DMS 273 (cell line): ENCODE results near the gene ZNF479.
"Not testable (repeated sequence)": the region's sequence is repeated elsewhere in the genome, so short reads cannot be mapped to it uniquely, and the experiment has no call there.

Source experiments
- DNase-seq: peaks from one replicate; lab custom pipeline; 2025; ENCODE audit not compliant: unreplicated experiment; lab: John Stamatoyannopoulos, UW

ZNF479 gene

GRCh38 chr7:57132336-57132735 lies at the start of gene ZNF479:
ZNF479 (minus strand) TSS chr7:57132436; CDS start chr7:57132324, 112 bp downstream.
- DNase-seq, result not testable (repeated sequence)

DNA sequence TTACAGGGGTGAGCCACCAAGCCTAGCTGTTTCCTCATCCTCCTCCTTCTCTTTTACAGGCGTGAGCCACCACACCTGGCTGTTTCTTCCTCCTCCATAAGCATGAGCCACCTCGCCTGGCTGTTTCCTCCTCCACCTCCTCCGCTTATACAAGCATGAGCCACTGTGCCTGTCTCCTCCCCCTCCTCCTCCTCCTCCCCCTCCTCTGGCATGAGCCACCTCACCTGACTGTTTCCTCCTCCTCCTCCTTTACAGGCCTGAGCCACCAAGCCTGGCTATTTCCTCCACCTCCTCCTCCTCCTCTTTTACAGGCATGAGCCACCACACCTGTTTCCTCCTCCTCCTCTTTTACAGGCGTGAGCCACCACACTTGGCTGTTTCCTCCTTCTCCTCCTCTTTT lies 49.8 kb upstream of the ZNF479 start:
- no peak for DNase-seq

DNA sequence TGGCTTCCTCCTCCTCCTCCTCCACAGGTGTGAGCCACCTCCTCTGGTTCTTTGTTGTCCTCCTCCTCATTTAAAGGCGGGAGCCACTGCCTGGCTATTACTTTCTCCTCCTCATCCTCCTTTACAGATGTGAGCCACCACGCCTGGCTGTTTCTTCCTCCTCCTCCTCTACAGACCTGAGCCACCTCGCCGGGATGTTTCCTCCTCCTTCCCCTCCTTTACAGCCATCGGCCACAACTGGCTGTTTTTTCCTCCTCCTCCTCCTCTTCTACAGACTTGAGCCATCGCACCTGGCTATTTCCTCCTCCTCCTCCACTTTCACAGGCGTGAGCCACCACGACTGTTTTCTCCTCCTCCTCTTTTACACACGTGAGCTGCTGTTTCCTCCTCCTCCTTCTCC lies 49.0 kb upstream of the ZNF479 start:
- DNase-seq, result no peak

DNA sequence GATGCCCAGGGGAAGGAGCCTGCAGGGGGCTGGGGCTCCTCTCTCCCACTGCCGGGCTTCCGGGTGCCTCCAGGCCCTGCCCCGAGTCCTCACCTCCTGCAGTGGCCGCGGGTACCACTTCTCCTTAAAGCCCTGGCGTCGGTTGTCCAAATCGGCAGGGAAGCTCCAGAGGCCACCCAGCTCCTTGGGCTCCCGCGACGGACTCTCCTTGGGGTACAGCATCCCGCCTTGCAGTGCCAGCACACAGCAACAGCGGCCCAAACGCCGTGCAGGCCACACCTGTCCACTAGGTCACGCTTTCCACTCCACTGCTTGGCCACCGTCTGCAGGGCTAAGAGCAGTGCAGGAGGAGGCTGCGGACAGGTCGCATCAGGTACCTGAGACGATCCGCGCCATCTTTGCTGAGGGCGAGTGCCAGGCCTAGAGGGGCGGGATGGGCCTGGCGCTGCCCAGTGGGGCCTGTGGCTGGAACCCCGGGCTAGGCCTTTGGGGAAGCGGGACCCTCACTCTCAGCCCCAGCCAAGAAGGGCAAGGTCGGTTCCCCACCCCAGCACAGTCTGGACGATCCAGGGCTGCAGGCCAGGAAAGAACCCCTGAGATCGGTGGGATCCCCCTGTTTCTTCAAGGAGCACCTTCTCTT lies 47.7 kb upstream of the ZNF479 start:
- no peak for DNase-seq

- DNase-seq, result no peak
Observed at GRCh38 chr7:57178768-57179139, 46.5 kb upstream of the ZNF479 start.

DNA sequence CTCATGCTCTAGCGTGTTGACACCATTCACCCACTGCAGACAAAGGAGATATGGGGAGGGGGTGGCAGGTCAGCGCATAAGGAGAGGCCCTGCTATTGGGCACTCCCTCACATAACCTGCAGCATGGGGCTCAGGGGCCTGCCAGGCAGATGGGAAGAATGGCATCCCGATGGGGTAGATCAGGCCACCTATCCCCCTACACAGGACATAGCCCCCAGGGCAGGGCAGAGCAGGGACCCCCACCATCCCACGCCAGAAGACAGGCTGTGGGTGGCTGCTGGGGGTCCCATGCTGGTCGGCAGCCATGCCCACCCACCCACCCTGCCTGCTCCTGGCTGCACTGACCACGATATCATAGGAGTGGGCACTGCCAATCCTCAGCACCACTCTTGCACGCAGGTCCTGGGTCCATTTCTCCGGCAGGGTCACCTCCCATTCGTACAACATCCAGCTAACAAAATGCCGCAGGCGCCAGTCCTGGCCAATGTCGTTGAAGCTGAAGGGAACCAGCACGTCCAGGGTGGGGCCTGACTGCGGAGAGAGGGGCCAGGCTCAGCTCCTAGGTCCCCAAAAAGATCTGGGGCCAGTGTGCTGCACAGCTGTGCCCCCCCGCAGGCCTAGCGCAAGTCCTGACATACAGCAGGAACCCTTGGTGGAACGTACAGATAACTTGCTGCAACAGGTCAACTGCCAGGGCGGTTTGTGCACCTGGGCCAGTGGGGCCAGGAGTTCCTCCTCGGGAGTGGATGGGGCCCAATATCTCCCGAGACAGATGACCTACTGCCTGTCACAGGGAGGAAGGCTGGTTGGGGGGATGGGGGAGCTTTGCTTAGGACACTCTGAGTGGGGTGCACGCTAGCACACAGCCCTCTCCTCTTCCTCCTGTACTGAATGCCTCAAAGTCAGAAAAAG lies 45.9 kb upstream of the ZNF479 start:
- no peak for DNase-seq

- DNase-seq, result no peak
Observed at GRCh38 chr7:57176928-57177635, 44.8 kb upstream of the ZNF479 start.

- DNase-seq, result no peak
Observed at GRCh38 chr7:57165285-57165899, 33.2 kb upstream of the ZNF479 start.

GRCh38 chr7:57120123-57120784 lies 12.0 kb downstream of the ZNF479 start:
- not testable (repeated sequence) for DNase-seq
